RCC 7860 (cell line): ENCODE measurements around the gene HSPG2.

Experiments used
- DNase-seq: peaks from one replicate; pipeline ENCODE4 v3.0.0-alpha.2; 2015; ENCODE audit warnings: low spot score
- FAIRE-seq: peaks from 2 replicates; lab custom pipeline; 2012; peaks lifted over from hg19 to GRCh38; lab: Jason Lieb, UNC

HSPG2 gene

GRCh38 chr1:21884456-21885235 lies 52.5 kb downstream of the HSPG2 start:
- no peak for DNase-seq

GRCh38 chr1:21882721-21883415 lies 54.2 kb downstream of the HSPG2 start:
- no peak for FAIRE-seq
- no peak for DNase-seq

More at GRCh38 chr1:21884456-21885235, 52.5 kb downstream of the HSPG2 start:
- no peak for FAIRE-seq

GRCh38 chr1:21881250-21881649 lies 55.9 kb downstream of the HSPG2 start:
- FAIRE-seq, result no peak

GRCh38 chr1:21880619-21880970 lies 56.5 kb downstream of the HSPG2 start:
- DNase-seq (no peak), FAIRE-seq (no peak)

More at GRCh38 chr1:21881250-21881649, 55.9 kb downstream of the HSPG2 start:
- no peak for DNase-seq

- no peak for DNase-seq
- no peak for FAIRE-seq
These were observed 57.0 kb downstream of the HSPG2 start for GRCh38 chr1:21879928-21880618.

- FAIRE-seq (no peak), DNase-seq (no peak)
These were observed 58.2 kb downstream of the HSPG2 start for GRCh38 chr1:21878840-21879478.

- FAIRE-seq, result no peak
- no peak for DNase-seq
These were observed 58.9 kb downstream of the HSPG2 start for GRCh38 chr1:21878009-21878773.

GRCh38 chr1:21876267-21876666 lies 60.8 kb downstream of the HSPG2 start:
- DNase-seq (no peak), FAIRE-seq (no peak)

GRCh38 chr1:21875621-21876063 lies 61.5 kb downstream of the HSPG2 start:
- FAIRE-seq, result no peak

GRCh38 chr1:21874778-21875547 lies 62.1 kb downstream of the HSPG2 start:
- FAIRE-seq (no peak), DNase-seq (no peak)

More at GRCh38 chr1:21875621-21876063, 61.5 kb downstream of the HSPG2 start:
- no peak for DNase-seq

- no peak for DNase-seq
- no peak for FAIRE-seq
These were observed 62.8 kb downstream of the HSPG2 start for GRCh38 chr1:21874328-21874727.

- no peak for FAIRE-seq
- no peak for DNase-seq
These were observed 63.3 kb downstream of the HSPG2 start for GRCh38 chr1:21873761-21874160.

- FAIRE-seq, result no peak
- no peak for DNase-seq
These were observed 63.9 kb downstream of the HSPG2 start for GRCh38 chr1:21873174-21873573.

- DNase-seq (no peak), FAIRE-seq (no peak)
These were observed 64.5 kb downstream of the HSPG2 start for GRCh38 chr1:21872445-21873079.

- DNase-seq (no peak), FAIRE-seq (no peak)
These were observed 65.2 kb downstream of the HSPG2 start for GRCh38 chr1:21871943-21872342.

GRCh38 chr1:21870611-21871010 lies 66.5 kb downstream of the HSPG2 start:
- DNase-seq (no peak), FAIRE-seq (no peak)

GRCh38 chr1:21869620-21870121 lies 67.4 kb downstream of the HSPG2 start:
- DNase-seq, result peak; percentile 75
- FAIRE-seq, result peak; percentile 64

- no peak for FAIRE-seq
These were observed 68.1 kb downstream of the HSPG2 start for GRCh38 chr1:21868941-21869454.

GRCh38 chr1:21868482-21868881 lies 68.6 kb downstream of the HSPG2 start:
- DNase-seq (no peak), FAIRE-seq (no peak)

More at GRCh38 chr1:21868941-21869454, 68.1 kb downstream of the HSPG2 start:
- no peak for DNase-seq
